NCI-H2196 treated with DMSO at 0.1 percent for 48 hours (cell line): ENCODE results near the gene WHRN.

Experiments used
- DNase-seq: peaks from one replicate; lab custom pipeline; 2025; ENCODE audit not compliant: unreplicated experiment; lab: John Stamatoyannopoulos, UW

Gene WHRN

GRCh38 chr9:114401344-114401743 lies 103.9 kb downstream of the WHRN start:
- no peak for DNase-seq

GRCh38 chr9:114400772-114401171 lies 104.5 kb downstream of the WHRN start:
- DNase-seq = no peak

DNA sequence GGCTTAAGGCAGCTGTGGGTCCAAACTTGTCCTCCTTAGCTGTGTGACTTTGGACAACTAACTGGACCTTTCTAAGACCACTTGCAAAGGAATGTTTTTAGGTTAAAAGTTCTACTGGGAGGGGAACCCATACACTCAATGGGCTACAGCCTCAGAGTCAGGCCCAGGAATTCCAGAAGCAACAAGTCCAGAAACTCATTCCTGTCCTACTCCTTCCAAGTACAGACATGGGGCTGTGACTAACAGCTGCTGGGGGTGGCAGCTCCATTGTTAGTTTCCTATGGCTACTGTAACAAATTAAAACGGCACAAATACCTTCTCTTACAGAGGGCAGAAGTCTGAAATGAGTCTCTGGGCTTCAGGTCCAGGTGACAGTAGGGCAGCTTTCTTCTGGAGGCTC lies 105.1 kb downstream of the WHRN start:
- DNase-seq = no peak

GRCh38 chr9:114399381-114399780 lies 105.9 kb downstream of the WHRN start:
- DNase-seq = no peak

DNA sequence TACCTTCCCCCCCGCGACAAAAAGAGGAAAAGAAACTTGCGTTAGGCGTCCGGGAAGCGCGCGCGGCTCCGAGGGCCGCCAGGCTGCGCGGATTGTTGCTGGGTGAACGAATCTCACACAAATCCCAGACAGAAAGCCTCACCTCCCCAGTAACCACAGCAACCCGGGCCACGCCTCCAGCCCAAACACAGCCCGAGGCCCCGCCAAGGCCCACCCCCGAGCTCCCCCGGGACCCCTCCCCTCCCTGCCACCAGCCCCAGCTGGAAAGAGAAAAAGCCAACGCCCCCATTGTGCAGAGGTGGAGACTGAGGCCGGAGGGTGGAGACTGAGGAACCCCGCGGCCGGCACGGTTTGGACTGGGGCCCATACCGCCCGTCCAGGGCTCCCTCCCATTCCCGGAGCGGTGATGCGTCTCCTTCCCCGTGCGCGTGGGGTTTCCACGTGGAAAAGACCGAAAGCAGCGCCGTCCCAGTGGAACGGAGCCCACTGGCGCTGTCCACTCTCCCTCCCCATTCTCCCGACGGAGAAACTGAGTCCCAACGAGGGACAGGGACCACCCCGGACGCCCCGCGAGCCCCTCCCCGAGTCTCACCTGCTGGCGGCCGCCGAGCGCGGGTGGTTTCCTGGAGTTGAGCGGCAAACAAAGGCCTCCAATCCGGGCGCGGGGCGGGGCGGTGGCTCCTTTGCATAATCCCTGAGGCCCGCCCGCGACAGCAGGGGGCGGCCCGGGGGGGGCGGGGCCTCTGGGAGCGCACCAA lies 107.2 kb downstream of the WHRN start:
- peak; percentile 95 for DNase-seq

GRCh38 chr9:114397219-114397847 lies 107.9 kb downstream of the WHRN start:
- no peak for DNase-seq

GRCh38 chr9:114396558-114397218 lies 108.6 kb downstream of the WHRN start:
- DNase-seq = no peak

DNA sequence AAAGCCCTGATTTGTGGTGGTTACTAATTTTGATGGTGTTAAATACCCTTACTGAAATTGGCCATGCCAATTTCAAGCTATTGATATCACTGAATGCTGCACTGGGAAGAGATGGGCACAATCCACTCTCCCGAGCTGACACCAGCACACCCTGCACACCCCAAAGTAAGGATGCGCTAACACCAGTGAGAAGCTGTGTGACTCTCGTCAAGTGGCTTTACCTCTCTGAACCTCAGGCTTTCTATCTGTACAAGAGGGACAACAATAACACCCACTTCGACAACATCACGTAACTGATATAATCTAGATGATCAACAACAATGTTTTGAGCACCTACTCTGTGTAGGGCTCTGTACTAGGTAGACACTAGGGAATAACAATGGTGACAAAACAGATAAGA lies 109.5 kb downstream of the WHRN start:
- DNase-seq = no peak

- no peak for DNase-seq
Observed at GRCh38 chr9:114395334-114395617, 110.0 kb downstream of the WHRN start.

DNA sequence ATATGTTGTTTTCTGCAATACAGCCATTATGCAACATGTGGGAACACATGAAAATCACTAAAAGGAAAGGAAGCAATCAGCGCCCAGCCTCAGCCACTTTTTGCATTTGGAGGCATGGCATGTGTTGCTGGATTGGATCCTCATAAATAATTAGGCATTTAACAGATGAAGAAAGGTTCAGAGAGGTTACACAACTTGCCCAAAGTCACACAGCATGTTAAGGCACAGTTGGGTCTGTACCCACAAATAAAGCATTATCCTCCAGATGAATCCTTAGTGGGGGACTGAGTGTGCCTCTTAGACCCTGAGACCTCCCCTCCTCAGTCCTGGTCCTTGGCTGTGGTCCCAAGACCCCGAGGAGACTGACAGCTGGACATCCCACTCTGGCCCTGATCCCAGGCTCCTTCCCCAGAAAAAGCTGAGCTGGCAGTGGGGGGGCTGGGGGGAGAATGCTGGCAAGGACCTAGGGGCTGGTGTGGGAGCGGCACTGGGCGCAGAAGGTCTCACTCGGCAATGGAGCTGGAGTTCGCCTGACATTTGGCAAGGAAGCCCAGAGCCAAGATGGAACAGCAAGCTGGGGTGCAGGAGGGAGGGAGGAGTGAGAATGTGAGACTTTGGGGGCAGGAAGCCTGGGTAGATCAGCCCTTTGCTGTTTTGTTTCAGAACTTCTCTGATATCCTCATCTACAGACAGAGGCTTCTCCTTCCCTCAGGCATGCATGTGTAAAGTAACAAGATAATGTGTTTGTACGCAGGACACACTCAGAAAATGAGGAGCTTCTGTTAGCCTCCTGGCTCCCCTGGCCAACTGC lies 110.5 kb downstream of the WHRN start:
- no peak for DNase-seq

- no peak for DNase-seq
Observed at GRCh38 chr9:114392749-114393112, 112.5 kb downstream of the WHRN start.

GRCh38 chr9:114390952-114391351 lies 114.3 kb downstream of the WHRN start:
- DNase-seq = no peak

GRCh38 chr9:114389612-114390368 lies 115.5 kb downstream of the WHRN start:
- no peak for DNase-seq

- no peak for DNase-seq
Observed at GRCh38 chr9:114388764-114389375, 116.4 kb downstream of the WHRN start.

- DNase-seq = no peak
Observed at GRCh38 chr9:114388357-114388682, 117.0 kb downstream of the WHRN start.

- no peak for DNase-seq
Observed at GRCh38 chr9:114387680-114388356, 117.5 kb downstream of the WHRN start, which contains the start of gene AKNA. Gene AKNA (minus strand): TSS chr9:114387982. CDS start chr9:114381333, 6,649 bp downstream.

- no peak for DNase-seq
Observed at GRCh38 chr9:114386886-114387679, 118.2 kb downstream of the WHRN start.

DNA sequence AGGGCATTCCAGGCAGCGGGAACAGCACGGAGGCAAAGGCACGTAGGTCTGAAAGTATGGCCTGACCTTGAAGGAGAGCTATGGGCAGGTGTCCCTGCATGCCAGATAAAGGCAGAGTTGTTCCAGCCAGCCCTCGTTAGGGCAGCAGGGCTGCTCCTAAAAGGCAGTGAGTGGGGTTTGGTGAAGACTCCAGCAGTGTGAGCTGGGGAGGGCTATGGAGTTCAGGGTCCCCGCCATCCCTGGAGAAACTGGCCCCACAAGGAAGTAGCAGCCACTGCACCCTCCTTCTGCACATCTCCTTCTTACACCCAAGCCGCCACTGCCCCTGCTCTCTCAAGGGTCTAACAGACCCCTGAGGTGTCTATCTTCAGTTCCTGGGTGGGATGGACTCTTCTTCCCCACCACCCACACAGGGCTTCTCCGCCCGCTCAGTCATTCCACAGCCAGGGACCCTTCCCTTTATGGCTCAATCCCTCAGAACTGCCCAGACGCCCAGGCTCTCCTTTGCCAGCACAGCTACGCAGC lies 118.8 kb downstream of the WHRN start:
- DNase-seq = no peak
